Fibroblast of skin of back (primary cell): ENCODE data around the gene LRRC55. TPM values are rescaled to one million over a fixed set of nuclear protein-coding genes. Genes with fewer than 3 reads are reported as not detected.

ENCODE experiments used
- DNase-seq: peaks from one replicate; pipeline ENCODE4 v3.0.0-alpha.2; 2013
- polyA plus RNA-seq, 2 experiments: library from polyadenylated mRNA; unstranded; fragments of 120-200 nt; gene quantifications; one replicate each; pipeline ENCODE4 v1.2.1, GENCODE V29; 2013; ENCODE audit not compliant: insufficient read length in 2 of 2

The LRRC55 gene
- polyA plus RNA-seq (2013, experiment 1 of 2; ENCODE audit: insufficient read length), result not detected
- polyA plus RNA-seq (2013, experiment 2 of 2; ENCODE audit: insufficient read length), result 0.02 TPM

- no peak for DNase-seq
These were observed at the start of gene LRRC55 for GRCh38 chr11:57181678-57182305. LRRC55 (plus strand) TSS chr11:57181953; CDS start chr11:57182023, 70 bp downstream.

GRCh38 chr11:57133366-57134038 is 48.3 kb upstream of the LRRC55 start:
- no peak for DNase-seq

GRCh38 chr11:57134284-57134683 is 47.5 kb upstream of the LRRC55 start:
- no peak for DNase-seq

GRCh38 chr11:57135020-57135751 is 46.6 kb upstream of the LRRC55 start:
- DNase-seq, result no peak

GRCh38 chr11:57140568-57140967 is 41.2 kb upstream of the LRRC55 start:
- no peak for DNase-seq

GRCh38 chr11:57143459-57143858 is 38.3 kb upstream of the LRRC55 start:
- DNase-seq, result no peak

GRCh38 chr11:57144075-57144474 is 37.7 kb upstream of the LRRC55 start:
- DNase-seq, result no peak

- no peak for DNase-seq
These were observed 37.0 kb upstream of the LRRC55 start for GRCh38 chr11:57144531-57145320.

- DNase-seq, result no peak
These were observed 35.5 kb upstream of the LRRC55 start for GRCh38 chr11:57146301-57146700.

- no peak for DNase-seq
These were observed 33.1 kb upstream of the LRRC55 start for GRCh38 chr11:57148621-57149020.

GRCh38 chr11:57150454-57150917 is 31.3 kb upstream of the LRRC55 start:
- DNase-seq, result peak; percentile 62

- DNase-seq, result no peak
These were observed 29.6 kb upstream of the LRRC55 start for GRCh38 chr11:57152134-57152533.

GRCh38 chr11:57153448-57153847 is 28.3 kb upstream of the LRRC55 start:
- DNase-seq, result no peak

GRCh38 chr11:57154739-57155138 is 27.0 kb upstream of the LRRC55 start:
- no peak for DNase-seq

GRCh38 chr11:57155400-57155799 is 26.4 kb upstream of the LRRC55 start:
- no peak for DNase-seq

GRCh38 chr11:57155838-57156607 is 25.7 kb upstream of the LRRC55 start:
- DNase-seq, result no peak

- no peak for DNase-seq
These were observed 24.8 kb upstream of the LRRC55 start for GRCh38 chr11:57156928-57157327.

- no peak for DNase-seq
These were observed 24.1 kb upstream of the LRRC55 start for GRCh38 chr11:57157624-57158023.

GRCh38 chr11:57158180-57158579 is 23.6 kb upstream of the LRRC55 start:
- no peak for DNase-seq

GRCh38 chr11:57158599-57158998 is 23.2 kb upstream of the LRRC55 start:
- DNase-seq, result no peak

GRCh38 chr11:57160665-57161064 is 21.1 kb upstream of the LRRC55 start:
- DNase-seq, result no peak

- no peak for DNase-seq
These were observed 20.4 kb upstream of the LRRC55 start for GRCh38 chr11:57161351-57161750.
